H1 (cell line): ENCODE results near the gene TFB1M. TPM values are rescaled to one million over a fixed set of nuclear protein-coding genes. Genes with fewer than 3 reads are reported as not detected.

Source experiments
- CTCF ChIA-PET: fragments of 300-600 bp; sonication (Branson Sonifier 250); formaldehyde crosslinking; loops from one replicate; lab custom pipeline; 2021; ENCODE audit not compliant: partially characterized antibody; lab: Charles Lee
- POLR2A ChIA-PET: fragments of 300-600 bp; sonication (Branson Sonifier 250); formaldehyde crosslinking; loops from one replicate; lab custom pipeline; 2021; ENCODE audit warnings: inconsistent platforms; ENCODE audit not compliant: partially characterized antibody; lab: Charles Lee
- DNase-seq, 2 experiments: peaks; one replicate each; pipeline versions ENCODE4 v3.0.0 to v3.0.0-alpha.2; 2010 to 2022; ENCODE audit warnings: low spot score in 2 of 2, low read depth in 1 of 2, mixed read lengths in 1 of 2
- FAIRE-seq: peaks from 2 replicates; lab custom pipeline; 2011; peaks lifted over from hg19 to GRCh38; lab: Jason Lieb, UNC
- H2AFZ ChIP-seq: 2 replicates; pipeline ENCODE4 v1.8.1; 2012; ENCODE audit warnings: low read length, inconsistent platforms
- H2AK5ac ChIP-seq: 2 replicates; pipeline ENCODE4 v1.6.1; 2013; ENCODE audit warnings: low read depth, low read length
- H2BK120ac ChIP-seq: replicated peaks from 2 replicates; pipeline ENCODE3; 2013; ENCODE audit warnings: low read depth, low read length, inconsistent platforms
- H2BK12ac ChIP-seq: 2 replicates; pipeline ENCODE4 v1.6.1; 2013; ENCODE audit warnings: low read depth, low read length
- H2BK15ac ChIP-seq: 2 replicates; pipeline ENCODE4 v1.6.1; 2013; ENCODE audit warnings: low read length
- H2BK20ac ChIP-seq: 2 replicates; pipeline ENCODE4 v1.6.1; 2013; ENCODE audit warnings: low read length
- H2BK5ac ChIP-seq: 2 replicates; pipeline ENCODE4 v1.6.1; 2013; ENCODE audit warnings: low read depth, low read length
- H3K14ac ChIP-seq: 2 replicates; pipeline ENCODE4 v1.6.1; 2013; ENCODE audit warnings: inconsistent platforms; ENCODE audit not compliant: insufficient read length
- H3K18ac ChIP-seq: 2 replicates; pipeline ENCODE4 v1.6.1; 2013; ENCODE audit warnings: low read length; ENCODE audit errors: extremely low read depth
- H3K23ac ChIP-seq: 2 replicates; pipeline ENCODE4 v1.6.1; 2013; ENCODE audit warnings: inconsistent platforms; ENCODE audit not compliant: insufficient read length
- H3K23me2 ChIP-seq: 2 replicates; pipeline ENCODE4 v1.6.1; 2013; ENCODE audit warnings: low read depth, low read length
- H3K27ac ChIP-seq: 2 replicates; pipeline ENCODE4 v1.6.1; 2011; ENCODE audit warnings: low read depth, low read length, inconsistent platforms
- H3K27me3 ChIP-seq, 4 experiments: replicated peaks in 1 of 4; 1 replicate in 1 of 4; 2 replicates in 3 of 4; pipeline versions ENCODE4 v1.6.1 to v1.8.1; 2011 to 2013; ENCODE audit warnings: low read length in 3 of 4, mild to moderate bottlenecking in 3 of 4, inconsistent platforms in 2 of 4, mixed read lengths in 2 of 4, moderate library complexity in 1 of 4; ENCODE audit not compliant: control insufficient read depth in 3 of 4, insufficient read depth in 3 of 4; ENCODE audit errors: extremely low read depth in 1 of 4
- H3K36me3 ChIP-seq, 4 experiments: 2 replicates each; pipeline versions ENCODE4 v1.6.1 to v1.8.1; 2011 to 2013; ENCODE audit warnings: mild to moderate bottlenecking in 4 of 4, low read length in 3 of 4, moderate library complexity in 2 of 4, control low read depth in 1 of 4, inconsistent platforms in 1 of 4; ENCODE audit not compliant: insufficient read depth in 4 of 4, control insufficient read depth in 2 of 4
- H3K4ac ChIP-seq: replicated peaks from 2 replicates; pipeline ENCODE3; 2013; ENCODE audit warnings: low read length, low read depth, mixed read lengths, inconsistent platforms; ENCODE audit not compliant: insufficient read length
- H3K4me1 ChIP-seq, 4 experiments: replicated peaks in 1 of 4; 1 replicate in 1 of 4; 2 replicates in 3 of 4; pipeline versions ENCODE4 v1.6.1 to v1.8.1; 2011 to 2013; ENCODE audit warnings: low read length in 3 of 4, inconsistent platforms in 2 of 4, mixed read lengths in 1 of 4; ENCODE audit not compliant: insufficient read depth in 4 of 4, control insufficient read depth in 3 of 4
- H3K4me2 ChIP-seq, 2 experiments: 2 replicates each; pipeline versions ENCODE4 v1.6.1 to v1.8.1; 2011 to 2013; ENCODE audit warnings: low read depth in 2 of 2, low read length in 2 of 2, control low read depth in 1 of 2, inconsistent platforms in 1 of 2, mild to moderate bottlenecking in 1 of 2; ENCODE audit not compliant: insufficient read depth in 1 of 2
- H3K4me3 ChIP-seq, 4 experiments: fragments of 200-600, 300-600 bp in 1 of 4; sonication (generic), shearing (Covaris generic), sonication (Bioruptor Twin) in 1 of 4; 2 replicates each; pipeline versions ENCODE4 v1.5.1 to v1.8.1; 2011 to 2016; ENCODE audit warnings: low read length in 4 of 4, low read depth in 3 of 4, control low read depth in 2 of 4, inconsistent platforms in 2 of 4, mild to moderate bottlenecking in 2 of 4, mixed read lengths in 1 of 4, moderate library complexity in 1 of 4; ENCODE audit not compliant: insufficient read depth in 2 of 4; ENCODE audit errors: extremely low read depth in 1 of 4
- H3K56ac ChIP-seq: replicated peaks from 2 replicates; pipeline ENCODE3; 2013; ENCODE audit warnings: low read depth, mild to moderate bottlenecking, mixed read lengths, low read length, inconsistent platforms; ENCODE audit not compliant: insufficient read length
- H3K79me1 ChIP-seq: 2 replicates; pipeline ENCODE4 v1.6.1; 2013; ENCODE audit warnings: low read depth, low read length, control low read depth
- H3K79me2 ChIP-seq, 2 experiments: 2 replicates each; pipeline versions ENCODE4 v1.6.1 to v1.8.1; 2012 to 2013; ENCODE audit warnings: low read length in 2 of 2, mild to moderate bottlenecking in 2 of 2, inconsistent platforms in 1 of 2; ENCODE audit not compliant: insufficient read depth in 2 of 2, control insufficient read depth in 1 of 2
- H3K9ac ChIP-seq, 4 experiments: replicated peaks in 1 of 4; 1 replicate in 1 of 4; 2 replicates in 3 of 4; pipeline versions ENCODE4 v1.6.1 to v1.8.1; 2011 to 2013; ENCODE audit warnings: low read depth in 3 of 4, low read length in 3 of 4, control low read depth in 2 of 4, mild to moderate bottlenecking in 2 of 4, moderate library complexity in 2 of 4, inconsistent platforms in 1 of 4; ENCODE audit errors: extremely low read depth in 1 of 4
- H3K9me3 ChIP-seq, 2 experiments: 2 replicates each; pipeline versions ENCODE4 v1.6.1 to v1.8.1; 2012 to 2013; ENCODE audit warnings: mild to moderate bottlenecking in 2 of 2, moderate library complexity in 2 of 2, control low read depth in 1 of 2, inconsistent platforms in 1 of 2, low read depth in 1 of 2, low read length in 1 of 2, mixed read lengths in 1 of 2; ENCODE audit not compliant: insufficient read depth in 2 of 2
- H4K20me1 ChIP-seq, 2 experiments: replicated peaks in 1 of 2; 2 replicates each; pipeline versions ENCODE3 to v1.8.1; 2011 to 2013; ENCODE audit warnings: inconsistent platforms in 2 of 2, low read length in 2 of 2, mild to moderate bottlenecking in 1 of 2; ENCODE audit not compliant: insufficient read depth in 2 of 2, control insufficient read depth in 1 of 2
- H4K5ac ChIP-seq: 2 replicates; pipeline ENCODE4 v1.6.1; 2013; ENCODE audit warnings: low read length, low read depth, mixed read lengths, inconsistent platforms; ENCODE audit not compliant: insufficient read length
- H4K8ac ChIP-seq: 2 replicates; pipeline ENCODE4 v1.8.0; 2013; ENCODE audit warnings: mild to moderate bottlenecking, moderate library complexity, low read length, inconsistent platforms; ENCODE audit not compliant: insufficient read depth; ENCODE audit errors: extremely low read depth
- H4K91ac ChIP-seq: replicated peaks from 2 replicates; pipeline ENCODE3; 2013; ENCODE audit warnings: low read length, mixed read lengths, inconsistent platforms; ENCODE audit not compliant: insufficient read length
- BACH1 ChIP-seq: IDR thresholded peaks from 2 replicates; pipeline ENCODE4 v1.6.1; 2012; ENCODE audit warnings: low read length, improper control_type of control experiment
- BCL11A ChIP-seq, 2 experiments: IDR thresholded peaks; one replicate each; pipeline ENCODE4 v1.6.1; 2011; ENCODE audit warnings: low read depth in 2 of 2, low read length in 2 of 2, mild to moderate bottlenecking in 2 of 2
- E2F6 ChIP-seq: IDR thresholded peaks from 2 replicates; pipeline ENCODE4 v1.6.1; 2012; ENCODE audit warnings: inconsistent platforms
- EP300 ChIP-seq, 2 experiments: IDR thresholded peaks; 1 replicate in 1 of 2; 2 replicates in 1 of 2; pipeline ENCODE4 v1.6.1; 2011 to 2012; ENCODE audit warnings: low read depth in 2 of 2, low read length in 2 of 2, mild to moderate bottlenecking in 2 of 2, borderline replicate concordance in 1 of 2, inconsistent platforms in 1 of 2, moderate library complexity in 1 of 2
- GTF2F1 ChIP-seq: IDR thresholded peaks from 2 replicates; pipeline ENCODE4 v1.6.1; 2012; ENCODE audit warnings: low read depth, low read length, improper control_type of control experiment, borderline replicate concordance
- HDAC6 ChIP-seq: IDR thresholded peaks from one replicate; pipeline ENCODE4 v1.7.1; 2012; ENCODE audit warnings: low read depth, mild to moderate bottlenecking, inconsistent platforms, low read length, moderate library complexity
- MAX ChIP-seq: IDR thresholded peaks from 2 replicates; pipeline ENCODE4 v1.6.1; 2012; ENCODE audit warnings: inconsistent platforms
- SP4 ChIP-seq: IDR thresholded peaks from 2 replicates; pipeline ENCODE4 v1.6.1; 2012; ENCODE audit warnings: low read length, inconsistent platforms
- WGBS, 2 experiments: shearing (Covaris generic) in 1 of 2; methylation state at CpG; one replicate each; pipeline versions ENCODE4 v1.1.6 to v1.1.7; 2013 to 2015; ENCODE audit warnings: low lambda C conversion rate in 2 of 2, mixed read lengths in 2 of 2, inconsistent platforms in 1 of 2, low coverage in 1 of 2, missing lambda C conversion rate in 1 of 2; ENCODE audit not compliant: insufficient replicate concordance in 2 of 2, insufficient coverage in 1 of 2, insufficient read length in 1 of 2; ENCODE audit errors: extremely low coverage in 1 of 2, missing lambda C conversion rate in 1 of 2; 5-methylcytosine and 5-hydroxymethylcytosine counted together
- polyA plus RNA-seq, 7 experiments: library from polyadenylated mRNA; depleted of rRNA in 3 of 7; stranded (reverse) in 5 of 7; unstranded in 2 of 7; fragments of >200 nt in 5 of 7; fragments of 200-250 nt in 2 of 7; gene quantifications; 1 replicate in 5 of 7; 2 replicates in 1 of 7; 4 replicates in 1 of 7; pipeline versions ENCODE4 v1.2.1 to v1.2.3, GENCODE V29; 2011 to 2013; ENCODE audit warnings: missing spikeins in 2 of 7, mixed read lengths in 2 of 7
- total RNA-seq: library from RNA; stranded (reverse); fragmentation: NEBNext Ultra II Directional; extraction: Animal tissue kit (Norgen Biotek cat#: 25700); gene quantifications from 2 replicates; pipeline ENCODE4 v1.2.1, GENCODE V29; 2021

Gene TFB1M
- total and polyA plus RNA-seq, 2 of the 8 experiments (the other 6 are each of a cell fraction or from before 2014, with no cell fraction given): 28.2 to 49.4 TPM

- CTCF ChIA-PET: interaction anchor here (0.9 to 1.1 kb wide), 2 partner anchors 114 to 161 kb away, joined by 3 to 4 read pairs; no protein-coding TSS in a partner anchor
- H3K79me2 ChIP-seq: no peaks in the 10 kb centered on the region
Measured at GRCh38 chr6:155333414-155333813, 19.1 kb upstream of the TFB1M start.

More at GRCh38 chr6:155333414-155333813, 19.1 kb upstream of the TFB1M start:
- no peak overlapping the region for H3K23ac ChIP-seq
- no peaks in the 10 kb centered on the region for H3K36me3 ChIP-seq
- no peak overlapping the region for H3K18ac ChIP-seq
- H4K5ac ChIP-seq: no peak overlapping the region
- H4K20me1 ChIP-seq: no peaks in the 10 kb centered on the region
- POLR2A ChIA-PET: no interaction called here
- no peaks in the 10 kb centered on the region for H3K9me3 ChIP-seq
- no peak for DNase-seq
- H4K91ac ChIP-seq: no peak overlapping the region
- H2BK20ac ChIP-seq: no peak overlapping the region
- H2BK15ac ChIP-seq: no peak overlapping the region
- no peak overlapping the region for H4K8ac ChIP-seq
- no peaks in the 10 kb centered on the region; the same call in 1 of the 2 replicates for H3K23me2 ChIP-seq
- no peak overlapping the region for H3K27ac ChIP-seq
- 89% methylated on average over 5 of the region's 5 CpGs; no CpG with 5 or more reads in 1 of the 2 experiments for WGBS, 2 experiments
- H3K4me2 ChIP-seq: no peak overlapping the region
- no peaks in the 10 kb centered on the region for H3K4me1 ChIP-seq
- H2BK12ac ChIP-seq: no peak overlapping the region
- H3K14ac ChIP-seq: no peak overlapping the region
- H3K56ac ChIP-seq: no peak overlapping the region
- no peak overlapping the region for H3K4ac ChIP-seq
- H3K9ac ChIP-seq: no peak overlapping the region
- FAIRE-seq: no peak
- no peak overlapping the region for H2AK5ac ChIP-seq
- no peak overlapping the region for H2BK120ac ChIP-seq
- TF ChIP-seq E2F6: no peak
- no peak for TF ChIP-seq GTF2F1
- TF ChIP-seq EP300 (IDR thresholded peaks at IDR 0.05; ENCODE audit: borderline replicate concordance in 1 of 2, low read depth in 2 of 2, low read length in 2 of 2): no peak
- TF ChIP-seq BCL11A (IDR thresholded peaks at IDR 0.05; ENCODE audit: low read depth in 2 of 2, low read length in 2 of 2): no peak
- TF ChIP-seq BACH1: no peak
- TF ChIP-seq HDAC6: no peak
- no peak for TF ChIP-seq SP4
- TF ChIP-seq MAX: no peak
- no peaks in the 10 kb centered on the region for H3K27me3 ChIP-seq
- H3K4me3 ChIP-seq: no peak overlapping the region
- no peaks in the 10 kb centered on the region for H3K79me1 ChIP-seq
- no peak overlapping the region for H2BK5ac ChIP-seq
- H2AFZ ChIP-seq: no peak overlapping the region
